K562 (cell line): Measurements from ENCODE around the gene SLC24A3. TPM values are rescaled to one million over a fixed set of nuclear protein-coding genes. Genes with fewer than 3 reads are reported as not detected.

Experiments used
- ATAC-seq: fragments of 200-7000 bp; cut with Tn5 transposase; 3 replicates; pipeline ENCODE4 v1.9.1; 2020; ENCODE audit warnings: moderate library complexity
- BruUV-seq: library from RNA; stranded (reverse); fragments of 400-500 nt; replicated peaks from 2 replicates; lab custom pipeline; 2021; lab: Mats Ljungman, UMichigan
- CTCF ChIA-PET: fragments of 300-600 bp; formaldehyde crosslinking; extraction: SDS; loops from one replicate; lab custom pipeline; 2021; ENCODE audit warnings: low intra/inter-chr PET ratio; lab: Yijun Ruan, JAX
- POLR2A ChIA-PET: fragments of 300-600, 350-650 bp; sonication (Branson Sonifier 250); formaldehyde crosslinking; extraction: SDS; loops from one replicate; lab custom pipeline; 2021; ENCODE audit warnings: antibody characterized with exemption, inconsistent platforms; lab: Yijun Ruan, JAX
- DNase-seq, 4 experiments: peaks; one replicate each; pipeline versions ENCODE4 v3.0.0 to v3.0.0-alpha.2; 2011 to 2018; ENCODE audit warnings: low spot score in 3 of 4, mixed read lengths in 3 of 4; ENCODE audit errors: extremely low read depth in 1 of 4
- FAIRE-seq: peaks from 2 replicates; lab custom pipeline; 2011; peaks lifted over from hg19 to GRCh38; lab: Jason Lieb, UNC
- H2AFZ ChIP-seq: 2 replicates; pipeline ENCODE4 v1.6.0; 2011; ENCODE audit warnings: low read depth, low read length, control low read depth, inconsistent platforms
- H3K27ac ChIP-seq: fragments of 200-600 bp; 3 replicates; pipeline ENCODE4 v1.8.0; 2011; ENCODE audit warnings: low read depth, mild to moderate bottlenecking, control low read depth, inconsistent platforms, low read length, moderate library complexity, mixed read lengths; ENCODE audit errors: extremely low read depth
- H3K27me3 ChIP-seq, 2 experiments: fragments of 300-600 bp in 1 of 2; 2 replicates in 1 of 2; 3 replicates in 1 of 2; pipeline versions ENCODE4 v1.6.0 to v1.8.0; 2011; ENCODE audit warnings: inconsistent platforms in 2 of 2, low read length in 2 of 2, mild to moderate bottlenecking in 1 of 2, mixed read lengths in 1 of 2, moderate library complexity in 1 of 2; ENCODE audit not compliant: control insufficient read depth in 2 of 2, insufficient read depth in 2 of 2
- H3K36me3 ChIP-seq: fragments of 300-600 bp; 3 replicates; pipeline ENCODE4 v1.8.0; 2011; ENCODE audit warnings: mild to moderate bottlenecking, low read length, inconsistent platforms; ENCODE audit not compliant: control insufficient read depth, insufficient read depth
- H3K4me1 ChIP-seq, 2 experiments: fragments of 200-600 bp in 1 of 2; replicated peaks in 1 of 2; 2 replicates in 1 of 2; 3 replicates in 1 of 2; pipeline versions ENCODE4 v1.5.1 to v1.8.0; 2011; ENCODE audit warnings: inconsistent platforms in 2 of 2, low read length in 2 of 2, mild to moderate bottlenecking in 1 of 2, mixed read lengths in 1 of 2, moderate library complexity in 1 of 2; ENCODE audit not compliant: control insufficient read depth in 2 of 2, insufficient read depth in 2 of 2
- H3K4me2 ChIP-seq: 2 replicates; pipeline ENCODE4 v1.6.1; 2011; ENCODE audit warnings: low read length, control low read depth, inconsistent platforms, mixed read lengths; ENCODE audit not compliant: insufficient read depth
- H3K4me3 ChIP-seq: fragments of 200-600 bp; sonication (generic), shearing (Covaris generic); 2 replicates; pipeline ENCODE4 v1.5.1; 2016; ENCODE audit warnings: control low read depth, inconsistent platforms
- H3K79me2 ChIP-seq: fragments of 200-600 bp; 3 replicates; pipeline ENCODE4 v1.8.0; 2011; ENCODE audit warnings: low read length, inconsistent platforms; ENCODE audit not compliant: control insufficient read depth, insufficient read depth
- H3K9ac ChIP-seq, 2 experiments: 2 replicates each; pipeline versions ENCODE4 v1.6.0 to v1.6.1; 2011; ENCODE audit warnings: low read depth in 2 of 2, low read length in 2 of 2, control low read depth in 1 of 2, inconsistent platforms in 1 of 2, mild to moderate bottlenecking in 1 of 2, mixed read lengths in 1 of 2; ENCODE audit not compliant: insufficient read depth in 1 of 2
- H3K9me1 ChIP-seq: one replicate; pipeline ENCODE4 v1.6.0; 2011; ENCODE audit warnings: inconsistent platforms, mild to moderate bottlenecking, low read length, moderate library complexity; ENCODE audit not compliant: control insufficient read depth, insufficient read depth
- H3K9me3 ChIP-seq: replicated peaks from 2 replicates; pipeline ENCODE4 v1.5.1; 2011; ENCODE audit warnings: low read depth, low read length, inconsistent platforms; ENCODE audit not compliant: control insufficient read depth, insufficient read depth
- H4K20me1 ChIP-seq: replicated peaks from 2 replicates; pipeline ENCODE4 v1.6.1; 2011; ENCODE audit warnings: low read length, inconsistent platforms, mixed read lengths; ENCODE audit not compliant: control insufficient read depth, insufficient read depth
- BRF1 ChIP-seq: IDR thresholded peaks from 3 replicates; pipeline ENCODE4 v1.6.1; 2011; ENCODE audit warnings: borderline replicate concordance, mild to moderate bottlenecking; ENCODE audit not compliant: insufficient read length; ENCODE audit errors: extremely low read depth
- CAMTA2 ChIP-seq: fragments of 250-450 bp; sonication (Bioruptor Pico); conservative IDR thresholded peaks from 2 replicates; pipeline ENCODE4 v1.5.1; 2022
- DACH1 ChIP-seq: fragments of 450-650 bp; IDR thresholded peaks from 2 replicates; pipeline ENCODE4 v1.6.1; 2018; ENCODE audit not compliant: partially characterized antibody
- GATAD2A ChIP-seq: fragments of 450-650 bp; IDR thresholded peaks from 2 replicates; pipeline ENCODE4 v1.6.1; 2017
- HDAC6 ChIP-seq: IDR thresholded peaks from 2 replicates; pipeline ENCODE4 v1.6.1; 2012; ENCODE audit warnings: low read depth, mild to moderate bottlenecking, control low read depth, inconsistent platforms, low read length, moderate library complexity
- KLF16 ChIP-seq: IDR thresholded peaks from 2 replicates; pipeline ENCODE4 v1.6.1; 2016; ENCODE audit warnings: antibody characterized with exemption
- MAFK ChIP-seq: IDR thresholded peaks from 2 replicates; pipeline ENCODE4 v1.6.1; 2011; ENCODE audit warnings: low read length, improper control_type of control experiment
- NFE2 ChIP-seq: IDR thresholded peaks from 2 replicates; pipeline ENCODE4 v1.6.1; 2014; ENCODE audit warnings: antibody characterized with exemption, low read depth
- NFIC ChIP-seq: fragments of 450-650 bp; IDR thresholded peaks from 2 replicates; pipeline ENCODE4 v1.6.1; 2017; ENCODE audit warnings: mild to moderate bottlenecking, inconsistent platforms
- RBM39 ChIP-seq: fragments of 200-400 bp; formaldehyde crosslinking; optimal IDR thresholded peaks from 2 replicates; pipeline ENCODE3; 2018; ENCODE audit warnings: low read depth, low read length
- XRCC3 ChIP-seq: fragments of 450-650 bp; IDR thresholded peaks from 2 replicates; pipeline ENCODE4 v1.6.1; 2017; ENCODE audit warnings: mild to moderate bottlenecking, moderate library complexity
- ZNF134 ChIP-seq: fragments of 250-450 bp; sonication (Bioruptor Pico); conservative IDR thresholded peaks from 2 replicates; pipeline ENCODE4 v1.4.0; 2020
- ZNF644 ChIP-seq: fragments of 200-800 bp; sonication (Bioruptor generic); IDR thresholded peaks from 2 replicates; pipeline ENCODE4 v1.6.1; 2016; ENCODE audit warnings: low read depth, missing genetic modification characterization, missing compliant biosample characterization
- ZNF699 ChIP-seq: fragments of 250-450 bp; sonication (Bioruptor Pico); IDR thresholded peaks from 2 replicates; pipeline ENCODE4 v1.8.0; 2021; ENCODE audit warnings: mild to moderate bottlenecking, moderate library complexity; ENCODE audit not compliant: insufficient replicate concordance
- WGBS: fragments of 100-300 bp; shearing (Covaris generic); methylation state at CpG from one replicate; pipeline ENCODE4 v1.1.6; 2016; ENCODE audit warnings: low coverage, mixed read lengths; ENCODE audit not compliant: insufficient coverage; ENCODE audit errors: missing lambda C conversion rate; 5-methylcytosine and 5-hydroxymethylcytosine counted together
- in situ Hi-C: fragments of 300-500 bp; cut with MboI; formaldehyde crosslinking; loops from 4 replicates; pipeline ENCODE4 v1.15.0; 2018; ENCODE audit warnings: inconsistent platforms, mixed read lengths
- intact Hi-C: fragments of 100-400 bp; cut with micrococcal nuclease; formaldehyde crosslinking; loops from 2 replicates; pipeline ENCODE4 v1.14.2; 2022
- polyA plus RNA-seq, 8 experiments: library from polyadenylated mRNA; depleted of rRNA in 4 of 8; stranded (reverse) in 5 of 8; unstranded in 3 of 8; fragments of >200 nt; fragmentation: Nextera tagmentation in 2 of 8; fragmentation: Illumina TruSeq in 1 of 8; extraction: Ambion mirVana in 2 of 8; extraction: Trizol in 1 of 8; gene quantifications; 2 replicates each; pipeline versions ENCODE4 v1.2.1 to v1.2.3, GENCODE V29; 2011 to 2014; ENCODE audit warnings: inconsistent platforms in 1 of 8, missing spikeins in 1 of 8
- total RNA-seq, 7 experiments: library from RNA; depleted of rRNA in 6 of 7; stranded (reverse); fragments of >200 nt in 6 of 7; fragmentation: Illumina TruSeq in 2 of 7; extraction: Trizol in 2 of 7; gene quantifications; 2 replicates each; pipeline versions ENCODE4 v1.2.1 to v1.2.3, GENCODE V29; 2011 to 2021; ENCODE audit warnings: low replicate concordance in 1 of 7
- TF ChIP-seq, protein P1 (sequence below): sonication (generic); formaldehyde crosslinking; IDR thresholded peaks from 2 replicates; pipeline ENCODE4 v1.5.0; 2020; ENCODE audit warnings: missing genetic modification reagents

The SLC24A3 gene
- total and polyA plus RNA-seq, 9 of the 15 experiments (the other 6 are each of a cell fraction or from before 2014, with no cell fraction given): not detected

DNA sequence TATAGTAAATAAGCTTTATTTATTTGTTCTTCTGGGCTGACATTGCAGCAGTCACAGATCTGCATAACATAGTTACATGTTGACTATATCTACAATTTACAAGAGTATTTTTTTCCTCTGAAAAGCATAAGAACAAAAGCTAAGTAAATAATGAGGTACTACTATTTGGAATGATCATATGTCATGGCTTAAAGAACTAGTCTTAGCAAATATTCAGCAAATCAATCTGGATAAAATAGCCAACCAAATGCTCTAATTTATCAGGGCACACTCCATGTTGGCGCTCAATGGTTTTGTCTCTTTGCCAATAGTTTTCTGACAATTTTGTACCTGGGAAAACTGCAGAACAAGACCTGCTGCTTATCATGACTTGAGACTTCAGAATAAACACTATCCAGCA is 312.2 kb downstream of the SLC24A3 start:
- H2AFZ ChIP-seq: no peak overlapping the region
- no peak for TF ChIP-seq KLF16
- no peak for TF ChIP-seq ZNF699 (CRISPR knock-in tag)
- TF ChIP-seq ZNF644 (tag): no peak
- no peak for TF ChIP-seq DACH1
- no peak for TF ChIP-seq CAMTA2
- no peak for TF ChIP-seq GATAD2A
- TF ChIP-seq BRF1: no peak
- no peak for TF ChIP-seq ZNF134 (CRISPR knock-in tag)
- TF ChIP-seq, protein P1, sequence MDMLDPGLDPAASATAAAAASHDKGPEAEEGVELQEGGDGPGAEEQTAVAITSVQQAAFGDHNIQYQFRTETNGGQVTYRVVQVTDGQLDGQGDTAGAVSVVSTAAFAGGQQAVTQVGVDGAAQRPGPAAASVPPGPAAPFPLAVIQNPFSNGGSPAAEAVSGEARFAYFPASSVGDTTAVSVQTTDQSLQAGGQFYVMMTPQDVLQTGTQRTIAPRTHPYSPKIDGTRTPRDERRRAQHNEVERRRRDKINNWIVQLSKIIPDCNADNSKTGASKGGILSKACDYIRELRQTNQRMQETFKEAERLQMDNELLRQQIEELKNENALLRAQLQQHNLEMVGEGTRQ (CRISPR knock-in tag): no peak
- no peak for TF ChIP-seq HDAC6
- no peak for TF ChIP-seq NFIC
- TF ChIP-seq XRCC3: no peak
- no peak for TF ChIP-seq NFE2
- TF ChIP-seq RBM39: no peak
- TF ChIP-seq MAFK: no peak
- H3K4me1 ChIP-seq: no peaks in the 10 kb centered on the region
- CTCF ChIA-PET: no interaction called here
- no peak overlapping the region for H3K4me2 ChIP-seq
- H3K9me3 ChIP-seq: no peaks in the 10 kb centered on the region
- H3K36me3 ChIP-seq: no peaks in the 10 kb centered on the region
- BruUV-seq: no TSS peak
- in situ Hi-C loops: no loop called here
- H3K27me3 ChIP-seq: no peaks in the 10 kb centered on the region
- intact Hi-C loops: no loop called here
- no peaks in the 10 kb centered on the region for H3K79me2 ChIP-seq
- H3K4me3 ChIP-seq: no peak overlapping the region
- no peak for ATAC-seq
- DNase-seq: no peak
- 0% methylated on average over 1 of the region's 1 CpG for WGBS
- H4K20me1 ChIP-seq: no peaks in the 10 kb centered on the region
- FAIRE-seq: no peak
- no peak overlapping the region for H3K27ac ChIP-seq
- H3K9ac ChIP-seq: no peak overlapping the region
- POLR2A ChIA-PET: no interaction called here
- H3K9me1 ChIP-seq: no peaks in the 10 kb centered on the region
